NB4 (cell line): ENCODE measurements around the gene KDM8.
A peak's percentile ranks its signal among the peaks of the same experiment; 100 is the strongest.
"Not testable (repeated sequence)": the region's sequence is repeated elsewhere in the genome, so short reads cannot be mapped to it uniquely, and the experiment has no call there.

Source experiments
- DNase-seq: peaks from one replicate; pipeline ENCODE4 v3.0.0; 2010; ENCODE audit warnings: low read depth
- H3K4me3 ChIP-seq: one replicate; pipeline ENCODE4 v1.5.1; 2011; ENCODE audit warnings: mild to moderate bottlenecking, low read depth, low read length, moderate library complexity
- MYC ChIP-seq: IDR thresholded peaks from 2 replicates; pipeline ENCODE4 v1.6.1; 2011; ENCODE audit warnings: low read depth, low read length
- POLR2A ChIP-seq: IDR thresholded peaks from 2 replicates; pipeline ENCODE4 v1.6.1; 2011; ENCODE audit warnings: mild to moderate bottlenecking; ENCODE audit not compliant: insufficient read length; ENCODE audit errors: extremely low read depth
- TF ChIP-seq, protein P1 (sequence below): IDR thresholded peaks from 2 replicates; pipeline ENCODE4 v1.6.1; 2011; ENCODE audit warnings: low read depth, low read length
- TF ChIP-seq, protein P2 (sequence below): IDR thresholded peaks from one replicate; pipeline ENCODE4 v1.5.1; 2012; ENCODE audit warnings: low read depth, low read length

Gene KDM8

DNA sequence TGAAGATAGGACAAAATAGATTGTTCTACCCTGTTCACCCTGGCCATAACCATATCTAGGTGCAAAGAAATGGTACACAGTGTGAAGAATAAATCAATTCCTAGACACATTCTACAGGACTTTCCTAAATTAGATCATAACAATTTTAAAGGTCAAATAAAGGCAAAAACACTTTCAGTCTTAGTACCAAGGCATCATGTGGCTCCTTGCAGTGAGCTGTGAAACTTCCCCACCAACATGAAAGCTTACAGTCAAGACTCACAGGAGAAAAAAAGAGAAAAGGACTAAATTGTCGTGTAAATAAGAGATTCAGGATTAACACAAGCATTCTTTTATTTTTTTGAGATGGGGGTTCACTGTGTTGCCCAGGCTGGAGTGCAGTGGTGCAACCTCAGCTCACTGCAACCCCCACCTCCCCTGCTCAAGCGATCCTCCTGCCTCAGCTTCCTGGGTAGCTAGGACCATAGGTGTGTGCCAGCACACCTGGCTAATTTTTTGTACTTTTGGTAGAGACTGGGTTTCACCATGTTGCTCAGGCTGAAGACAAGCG lies 51.0 kb downstream of the KDM8 start:
- H3K4me3 ChIP-seq: no peak overlapping the region
- DNase-seq: no peak
- TF ChIP-seq, protein P1, sequence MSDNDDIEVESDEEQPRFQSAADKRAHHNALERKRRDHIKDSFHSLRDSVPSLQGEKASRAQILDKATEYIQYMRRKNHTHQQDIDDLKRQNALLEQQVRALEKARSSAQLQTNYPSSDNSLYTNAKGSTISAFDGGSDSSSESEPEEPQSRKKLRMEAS: no peak
- TF ChIP-seq POLR2A (no peak), MYC (no peak)
- TF ChIP-seq, protein P2, sequence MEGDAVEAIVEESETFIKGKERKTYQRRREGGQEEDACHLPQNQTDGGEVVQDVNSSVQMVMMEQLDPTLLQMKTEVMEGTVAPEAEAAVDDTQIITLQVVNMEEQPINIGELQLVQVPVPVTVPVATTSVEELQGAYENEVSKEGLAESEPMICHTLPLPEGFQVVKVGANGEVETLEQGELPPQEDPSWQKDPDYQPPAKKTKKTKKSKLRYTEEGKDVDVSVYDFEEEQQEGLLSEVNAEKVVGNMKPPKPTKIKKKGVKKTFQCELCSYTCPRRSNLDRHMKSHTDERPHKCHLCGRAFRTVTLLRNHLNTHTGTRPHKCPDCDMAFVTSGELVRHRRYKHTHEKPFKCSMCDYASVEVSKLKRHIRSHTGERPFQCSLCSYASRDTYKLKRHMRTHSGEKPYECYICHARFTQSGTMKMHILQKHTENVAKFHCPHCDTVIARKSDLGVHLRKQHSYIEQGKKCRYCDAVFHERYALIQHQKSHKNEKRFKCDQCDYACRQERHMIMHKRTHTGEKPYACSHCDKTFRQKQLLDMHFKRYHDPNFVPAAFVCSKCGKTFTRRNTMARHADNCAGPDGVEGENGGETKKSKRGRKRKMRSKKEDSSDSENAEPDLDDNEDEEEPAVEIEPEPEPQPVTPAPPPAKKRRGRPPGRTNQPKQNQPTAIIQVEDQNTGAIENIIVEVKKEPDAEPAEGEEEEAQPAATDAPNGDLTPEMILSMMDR: no peak

DNA sequence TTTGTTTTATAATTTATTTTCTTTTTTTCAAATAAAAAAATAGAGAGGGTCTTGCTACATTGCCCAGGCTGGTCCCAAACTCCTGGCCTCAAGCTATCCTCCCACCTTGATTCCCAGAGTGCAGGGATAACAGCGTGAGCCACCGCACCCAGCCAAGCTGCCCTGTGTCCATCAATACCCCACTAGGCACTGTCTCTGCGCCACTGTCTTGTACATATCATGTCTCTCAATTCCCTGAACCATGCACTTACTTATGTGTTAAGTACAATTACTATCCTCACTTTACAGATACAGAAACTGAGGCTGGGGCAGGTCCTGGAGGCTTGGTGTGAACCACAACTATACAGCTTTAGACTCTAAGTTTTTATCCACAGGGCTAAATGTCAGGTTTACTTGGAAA lies 53.5 kb downstream of the KDM8 start:
- no peak for DNase-seq
- TF ChIP-seq POLR2A: no peak
- TF ChIP-seq, protein P2: no peak
- TF ChIP-seq, protein P1: no peak
- no peak for TF ChIP-seq MYC
- H3K4me3 ChIP-seq: no peak overlapping the region

DNA sequence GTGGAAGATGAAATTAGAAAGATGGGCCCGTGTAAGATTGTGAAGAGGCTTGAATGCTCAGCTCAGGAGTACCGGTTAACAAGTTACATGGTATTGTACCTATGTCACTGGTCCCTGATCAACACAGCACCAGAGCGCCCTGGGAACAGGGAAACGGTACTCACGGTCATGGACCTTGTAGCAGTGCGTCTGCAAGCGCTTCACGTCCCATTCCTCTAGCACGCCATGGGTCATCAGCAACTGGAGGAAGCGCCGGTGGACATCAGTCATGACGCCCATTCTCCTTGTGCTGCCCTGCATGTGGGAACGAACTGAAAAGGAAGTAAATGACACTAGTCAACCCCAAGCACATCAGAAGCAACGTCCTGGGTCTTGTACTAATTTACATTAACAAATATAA lies 53.9 kb downstream of the KDM8 start:
- DNase-seq: no peak
- TF ChIP-seq, protein P2: no peak
- no peak overlapping the region for H3K4me3 ChIP-seq

DNA sequence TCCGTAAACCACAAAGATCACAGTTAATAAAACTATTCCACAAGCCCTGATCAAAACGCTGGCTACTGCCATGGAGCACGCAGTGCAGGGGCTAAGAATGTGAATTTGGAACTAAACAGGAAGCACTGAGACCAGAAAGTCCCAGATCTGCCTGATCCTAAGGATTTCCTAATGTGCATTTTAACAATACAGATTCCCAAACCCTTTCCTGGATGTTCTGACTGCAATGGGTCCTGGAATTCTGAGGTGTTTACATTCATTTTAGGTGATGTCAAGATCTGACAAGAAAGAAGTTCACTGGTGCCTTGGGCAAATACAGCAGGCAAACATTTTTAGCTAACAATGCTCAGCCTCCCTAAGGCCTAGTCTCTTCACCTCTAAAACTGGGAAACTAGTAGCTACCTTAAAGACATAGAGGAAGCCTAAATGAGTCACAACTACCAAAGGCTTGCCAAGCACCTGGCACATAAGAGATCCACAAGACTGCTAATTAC lies 55.0 kb downstream of the KDM8 start:
- no peak for DNase-seq
- TF ChIP-seq POLR2A: no peak
- no peak overlapping the region for H3K4me3 ChIP-seq

DNA sequence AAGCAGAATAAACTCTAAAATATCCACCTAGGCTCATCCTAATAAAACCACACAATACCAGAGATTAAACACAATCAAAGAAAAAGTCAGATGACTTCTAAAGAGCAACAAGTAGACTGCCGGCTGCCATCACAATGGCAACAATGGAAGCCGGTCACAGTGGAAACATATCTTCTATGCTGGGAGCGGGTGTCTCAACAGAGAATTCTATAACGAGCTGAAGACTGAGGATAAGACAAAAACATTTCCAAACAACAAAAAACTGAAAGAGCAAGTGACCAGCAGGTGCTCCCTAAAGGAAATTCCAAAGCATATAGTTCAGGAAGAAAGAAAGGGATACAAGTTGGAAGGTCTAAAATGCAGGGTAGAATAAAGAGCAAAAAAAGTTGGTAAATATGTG lies 56.4 kb downstream of the KDM8 start:
- TF ChIP-seq MYC (no peak), POLR2A (no peak)
- TF ChIP-seq, protein P2: no peak
- TF ChIP-seq, protein P1: no peak

DNA sequence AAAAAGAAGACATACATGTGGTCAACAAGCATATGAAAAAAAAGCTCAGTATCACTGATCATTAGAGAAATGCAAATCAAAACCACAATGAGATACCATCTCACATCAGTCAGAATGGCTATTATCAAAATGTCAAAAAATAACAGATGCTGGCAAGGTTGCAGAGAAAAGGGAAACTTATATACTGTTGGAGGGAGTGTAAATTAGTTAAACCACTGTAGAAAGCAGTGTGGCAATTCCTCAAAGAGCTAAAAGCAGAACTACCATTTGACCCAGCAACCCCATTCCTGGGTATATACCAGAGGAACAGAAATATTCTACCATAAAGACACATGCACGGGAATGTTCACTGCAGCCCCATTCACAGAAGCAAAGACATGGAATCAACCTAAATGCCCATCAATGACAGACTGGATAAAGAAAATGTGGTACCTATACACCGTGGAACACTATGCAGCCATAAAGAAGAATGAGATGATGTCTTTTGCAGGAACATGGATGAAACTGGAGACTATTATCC lies 59.6 kb downstream of the KDM8 start:
- H3K4me3 ChIP-seq: not testable (repeated sequence)

More for the DNA sequence above, 56.4 kb downstream of the KDM8 start:
- no peak overlapping the region for H3K4me3 ChIP-seq
- DNase-seq: no peak

DNA sequence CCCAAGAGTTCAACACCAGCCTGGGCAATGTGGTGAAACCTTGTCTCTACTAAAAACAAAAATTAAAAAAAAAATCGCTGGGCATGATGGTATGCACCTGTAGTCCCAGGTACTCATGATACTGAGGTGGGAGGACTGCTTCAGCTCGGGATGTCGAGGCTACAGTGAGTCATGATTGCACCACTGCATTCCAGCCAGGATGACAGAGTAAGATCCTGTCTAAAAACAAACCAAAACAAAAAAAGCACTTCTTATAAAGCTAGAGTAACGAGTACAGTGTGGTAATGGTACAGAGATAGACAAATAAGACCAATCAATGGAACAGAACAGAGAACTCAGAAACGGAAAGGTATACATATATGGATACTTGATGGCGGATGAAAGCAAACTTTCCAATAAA lies 60.8 kb downstream of the KDM8 start:
- no peak for DNase-seq
- no peak overlapping the region for H3K4me3 ChIP-seq
- no peak for TF ChIP-seq MYC
- TF ChIP-seq, protein P2: no peak
- TF ChIP-seq, protein P1: no peak
- TF ChIP-seq POLR2A: no peak

More for the DNA sequence above, 59.6 kb downstream of the KDM8 start:
- peak; percentile 47 for DNase-seq
